NCI-H510A (cell line): ENCODE measurements around the gene TPSB2.
"Not testable (repeated sequence)": the region's sequence is repeated elsewhere in the genome, so short reads cannot be mapped to it uniquely, and the experiment has no call there.

Experiments used
- DNase-seq: peaks from one replicate; lab custom pipeline; 2025; lab: John Stamatoyannopoulos, UW

Gene TPSB2

DNA sequence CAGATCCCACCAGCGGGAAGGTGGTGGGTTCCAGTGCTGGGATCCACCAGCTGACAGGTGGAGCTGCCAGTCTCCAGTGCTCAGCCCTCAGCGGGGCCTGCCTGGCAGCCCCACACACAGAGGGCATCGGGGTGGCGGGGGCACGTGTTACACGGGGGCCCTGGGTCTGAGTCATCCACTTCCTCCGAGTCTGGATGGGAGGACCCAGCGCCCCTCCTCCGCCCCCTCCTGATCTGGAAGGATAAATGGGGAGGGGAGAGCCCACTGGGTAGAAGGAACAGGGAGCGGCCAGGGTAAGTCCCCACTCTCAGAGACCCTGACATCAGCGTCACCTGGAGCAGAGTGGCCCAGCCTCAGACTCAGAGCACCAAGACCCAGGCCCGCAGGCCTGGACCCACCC lies 10.5 kb upstream of the TPSB2 start, which contains the start of gene TPSAB1:
Gene TPSAB1 (plus strand): TSS at position 270 of the 400 bp plus-strand sequence. CDS start 234 bp downstream, outside the sequence.
- not testable (repeated sequence) for DNase-seq

DNA sequence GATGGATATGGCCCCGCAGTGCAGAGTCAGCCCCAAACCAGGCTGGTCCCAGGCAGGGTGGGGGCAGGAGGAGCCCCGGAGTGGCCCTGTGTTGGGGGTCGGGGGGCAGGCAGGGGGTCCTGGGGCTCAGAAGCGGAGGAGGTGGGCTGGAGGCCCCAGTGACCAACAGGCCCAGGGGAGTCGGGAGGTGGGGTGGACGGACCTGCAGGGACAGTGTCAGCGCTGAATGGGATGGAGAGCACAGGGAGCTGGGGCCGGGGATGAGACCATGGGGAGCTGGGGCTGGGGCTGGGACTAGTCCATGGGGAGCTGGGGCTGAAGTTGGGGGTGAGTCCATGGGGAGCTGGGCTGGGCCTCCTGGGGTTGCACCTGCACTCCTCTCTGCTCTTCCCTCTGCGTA lies 9.6 kb upstream of the TPSB2 start:
- DNase-seq, result not testable (repeated sequence)

DNA sequence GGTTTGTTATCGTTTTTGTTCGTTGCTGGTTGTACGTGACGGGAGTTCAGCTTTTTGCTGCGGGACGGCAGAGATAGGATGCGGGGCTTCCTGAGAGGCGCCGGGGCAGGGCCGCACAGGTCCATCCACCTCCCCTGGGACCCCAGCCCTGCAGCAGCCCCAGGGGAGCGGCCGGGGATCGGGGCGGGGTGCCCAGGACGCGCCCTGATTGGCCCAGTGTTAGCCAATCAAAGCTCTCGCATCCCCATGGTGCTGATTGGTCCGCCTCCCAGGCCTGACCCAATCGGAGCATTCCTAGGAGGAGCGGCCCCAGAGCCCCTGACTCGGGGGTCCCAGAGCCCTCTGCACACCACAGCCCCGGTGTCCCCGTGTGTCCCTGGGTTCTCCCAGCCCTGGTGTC lies 8.9 kb upstream of the TPSB2 start:
- DNase-seq, result not testable (repeated sequence)

DNA sequence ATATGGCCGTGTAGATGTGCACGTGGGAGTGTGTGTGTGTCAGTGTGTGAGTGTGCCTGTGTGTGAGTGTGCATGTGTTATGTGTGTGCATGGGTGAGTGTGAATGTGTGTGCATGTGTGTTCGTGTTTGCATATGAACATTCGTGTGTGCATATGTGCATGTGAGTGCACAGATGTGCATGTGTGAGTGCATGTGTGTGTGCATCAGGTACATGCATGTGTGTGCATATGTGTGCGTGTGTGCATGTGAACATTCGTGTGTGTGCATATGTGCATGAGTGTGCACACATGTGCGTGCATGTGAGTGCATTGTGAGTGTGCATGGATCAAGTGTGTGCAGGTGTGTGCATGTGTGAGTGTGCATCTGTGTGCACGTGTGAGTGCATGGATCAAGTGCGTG lies 8.0 kb upstream of the TPSB2 start:
- no peak for DNase-seq

DNA sequence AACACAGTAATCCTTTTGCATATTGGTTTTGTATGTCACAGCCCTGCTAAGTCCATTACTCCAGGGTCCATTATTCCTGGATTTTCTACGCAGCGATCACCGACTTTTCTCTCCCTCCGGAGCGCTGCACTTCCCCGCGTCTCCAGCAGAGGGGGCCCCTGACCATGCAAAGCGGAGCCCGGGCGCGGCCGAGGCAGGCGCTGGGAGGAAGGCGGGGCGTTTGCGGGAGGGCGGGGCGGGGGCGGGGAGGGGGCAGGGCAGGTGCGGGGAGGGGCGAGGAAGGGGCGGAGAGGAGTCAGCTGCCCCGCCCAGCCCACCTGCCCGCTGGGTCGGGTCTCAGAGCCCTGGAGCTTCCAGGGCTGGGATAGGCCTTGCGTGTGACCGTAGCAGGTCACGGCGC lies 6.7 kb upstream of the TPSB2 start:
- DNase-seq, result not testable (repeated sequence)

DNA sequence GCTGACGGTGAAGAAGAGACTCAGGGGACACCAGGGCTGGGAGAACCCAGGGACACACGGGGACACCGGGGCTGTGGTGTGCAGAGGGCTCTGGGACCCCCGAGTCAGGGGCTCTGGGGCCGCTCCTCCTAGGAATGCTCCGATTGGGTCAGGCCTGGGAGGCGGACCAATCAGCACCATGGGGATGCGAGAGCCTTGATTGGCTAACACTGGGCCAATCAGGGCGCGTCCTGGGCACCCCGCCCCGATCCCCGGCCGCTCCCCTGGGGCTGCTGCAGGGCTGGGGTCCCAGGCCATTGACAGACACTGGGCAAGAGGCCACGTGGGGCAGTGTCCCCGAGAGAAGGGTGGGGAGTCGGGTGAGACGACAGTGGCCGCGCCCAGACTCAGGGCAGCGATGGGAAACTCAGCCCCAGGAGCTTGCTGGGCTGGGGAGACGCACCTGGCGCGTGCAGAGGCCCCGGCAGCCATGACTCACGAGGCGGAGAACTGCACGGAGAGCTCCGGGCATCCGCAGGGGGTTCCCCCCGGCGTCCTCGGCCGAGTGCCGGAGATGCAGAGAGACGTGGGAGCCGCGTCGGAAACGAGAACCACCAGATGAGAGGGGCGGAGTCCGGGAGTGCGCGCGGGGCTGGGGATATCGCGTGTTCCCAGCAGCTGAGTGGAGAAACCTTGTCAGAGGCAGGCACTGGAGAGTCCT lies 2.2 kb upstream of the TPSB2 start:
- DNase-seq, result not testable (repeated sequence)

DNA sequence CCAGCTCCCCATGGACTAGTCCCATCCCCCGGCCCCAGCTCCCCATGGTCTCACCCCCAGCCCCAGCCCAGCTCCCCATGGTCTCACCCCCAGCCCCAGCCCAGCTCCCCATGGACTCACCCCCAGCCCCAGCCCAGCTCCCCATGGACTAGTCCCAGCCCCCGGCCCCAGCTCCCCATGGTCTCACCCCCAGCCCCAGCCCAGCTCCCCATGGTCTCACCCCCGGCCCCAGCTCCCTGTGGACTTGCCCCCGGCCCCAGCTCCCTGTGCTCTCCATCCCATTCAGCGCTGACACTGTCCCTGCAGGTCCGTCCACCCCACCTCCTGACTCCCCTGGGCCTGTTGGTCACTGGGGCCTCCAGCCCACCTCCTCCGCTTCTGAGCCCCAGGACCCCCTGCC lies 1.3 kb upstream of the TPSB2 start:
- not testable (repeated sequence) for DNase-seq

DNA sequence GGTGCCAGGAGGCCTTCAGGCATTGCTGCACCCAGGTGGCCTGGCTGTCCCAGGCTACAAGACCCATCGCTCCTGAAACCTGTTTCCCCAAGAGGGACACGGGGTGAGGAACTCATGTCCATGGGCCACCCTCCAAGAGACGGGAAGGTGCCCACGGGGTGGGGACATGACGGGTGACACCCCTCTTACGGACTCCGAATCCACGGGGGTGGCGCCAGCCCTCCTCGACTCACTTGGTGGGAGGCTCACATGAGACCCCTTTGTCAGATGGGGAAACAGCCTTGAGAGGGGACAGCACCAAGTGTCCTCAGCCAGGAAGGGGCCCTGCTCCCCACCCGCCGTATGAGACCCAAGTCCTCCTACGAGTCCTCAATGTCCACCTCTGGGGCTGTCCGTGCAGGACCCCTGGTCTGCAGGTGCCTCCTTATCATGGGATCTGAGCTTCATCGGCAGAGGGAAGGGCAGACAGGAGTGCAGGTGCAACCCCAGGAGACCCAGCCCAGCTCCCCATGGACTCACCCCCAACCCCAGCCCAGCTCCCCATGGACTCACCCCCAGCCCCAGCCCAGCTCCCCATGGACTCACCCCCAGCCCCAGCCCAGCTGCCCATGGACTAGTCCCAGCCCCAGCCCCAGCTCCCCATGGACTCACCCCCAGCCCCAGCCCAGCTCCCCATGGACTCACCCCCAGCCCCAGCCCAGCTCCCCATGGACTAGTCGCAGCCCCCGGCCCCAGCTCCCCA lies 658 bp upstream of the TPSB2 start:
- not testable (repeated sequence) for DNase-seq

DNA sequence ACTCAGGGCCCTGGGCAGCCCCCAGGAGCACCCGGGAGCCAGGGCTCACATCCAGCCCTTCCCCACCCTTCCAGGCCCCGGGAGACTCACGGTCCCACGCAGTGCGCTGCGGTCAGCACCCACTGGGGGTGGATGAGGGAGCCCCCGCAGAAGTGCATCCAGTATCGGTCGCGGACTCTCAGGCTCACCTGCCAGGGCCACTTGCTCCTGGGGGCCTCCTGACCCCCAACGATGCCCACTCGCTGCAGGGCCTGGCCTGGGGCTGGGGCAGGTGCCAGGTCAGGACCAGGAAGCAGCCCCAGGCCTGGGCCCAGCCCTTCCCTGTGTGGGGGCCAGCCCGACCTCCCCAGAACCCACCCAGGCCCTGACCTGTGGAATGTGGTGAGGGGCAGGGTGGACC lies 508 bp downstream of the TPSB2 start:
- not testable (repeated sequence) for DNase-seq

DNA sequence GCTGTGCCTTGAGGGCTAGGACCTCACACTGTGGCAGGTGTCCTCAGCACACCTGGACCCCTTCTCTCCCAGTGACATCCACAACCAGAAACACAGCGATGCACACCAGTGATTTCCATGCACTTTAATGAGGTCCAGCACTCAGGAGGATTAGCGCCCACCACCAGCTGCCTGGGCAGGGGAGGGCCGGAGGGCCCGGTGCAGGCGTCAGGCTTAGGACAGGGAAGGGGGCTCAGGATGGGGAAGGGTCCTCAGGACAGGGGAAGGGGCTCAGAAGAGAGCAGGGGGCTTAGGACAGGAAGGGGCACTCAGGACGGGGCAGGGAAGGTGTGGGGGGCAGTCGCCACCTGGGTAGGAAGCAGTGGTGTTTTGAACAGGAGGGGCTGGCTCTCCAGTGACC lies 1.8 kb downstream of the TPSB2 start:
- not testable (repeated sequence) for DNase-seq

DNA sequence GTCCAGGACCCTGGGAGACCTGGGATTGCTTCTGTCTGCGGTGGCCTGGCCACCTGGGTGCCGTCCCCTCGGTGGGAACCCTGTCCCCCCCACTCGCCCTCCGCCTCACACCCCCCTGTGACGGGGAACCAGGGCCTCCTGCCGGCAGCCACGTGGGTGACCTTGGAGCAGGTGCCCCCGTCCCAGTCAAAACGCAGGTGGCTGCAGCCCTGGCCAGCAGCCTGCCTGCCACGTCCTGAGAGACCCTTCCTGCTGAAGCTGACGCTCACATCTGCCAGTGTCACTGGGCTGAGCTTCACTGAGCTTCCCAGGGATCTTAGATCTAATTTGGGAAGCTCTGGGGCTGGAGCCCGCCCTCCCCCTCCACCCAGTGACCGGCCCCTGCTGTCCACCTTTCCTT lies 3.3 kb downstream of the TPSB2 start:
- not testable (repeated sequence) for DNase-seq

DNA sequence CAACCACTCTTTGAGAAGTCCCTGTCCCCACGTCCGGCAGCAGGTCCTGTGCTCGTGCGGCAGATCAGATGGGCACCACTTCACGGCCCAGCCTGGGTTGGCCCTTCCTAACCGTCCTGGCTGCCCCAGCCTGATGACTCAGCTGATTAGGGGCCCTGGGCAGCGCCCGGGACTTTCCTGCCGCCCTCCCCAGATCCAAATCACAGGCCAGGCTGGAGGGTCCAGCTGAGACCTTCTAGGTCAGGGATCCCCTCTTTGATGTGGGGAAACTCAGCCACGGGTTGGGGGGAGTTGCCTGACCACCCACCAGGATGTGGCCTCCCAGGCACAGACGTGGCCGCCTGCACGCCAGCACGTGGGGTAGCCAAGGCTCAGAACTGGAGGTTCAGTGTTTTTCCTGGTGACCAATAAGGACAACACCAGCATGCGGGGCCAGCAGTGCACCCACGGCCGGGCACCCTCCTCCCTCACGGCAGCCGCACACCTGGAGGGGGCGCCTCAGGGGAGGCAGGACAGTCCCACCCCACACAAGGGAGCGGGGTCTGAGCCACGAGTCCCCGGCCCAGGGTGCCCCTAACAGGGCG lies 4.2 kb downstream of the TPSB2 start:
- DNase-seq, result not testable (repeated sequence)

DNA sequence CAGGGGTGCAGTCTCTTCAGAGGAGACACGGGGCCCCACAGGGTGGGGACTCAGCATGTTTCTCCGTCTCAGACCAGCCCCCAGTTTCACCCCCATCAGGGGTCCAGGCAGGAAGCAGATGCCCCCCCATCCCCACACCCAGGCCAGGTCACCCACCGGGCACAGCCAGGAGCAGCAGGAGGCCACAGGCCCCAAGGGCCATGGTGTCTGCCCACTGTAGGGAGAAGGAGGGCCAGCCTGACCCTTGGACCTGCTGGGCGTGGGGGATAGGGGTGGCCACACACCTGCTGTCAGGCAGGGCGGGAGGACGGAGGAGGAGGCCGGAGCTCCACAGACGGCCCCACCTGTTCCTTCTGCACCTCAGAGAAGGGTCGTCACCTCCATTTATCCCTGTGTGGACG lies 4.9 kb downstream of the TPSB2 start, which contains the start of gene TPSG1:
Gene TPSG1 (minus strand): TSS at position 218 of the 401 bp plus-strand sequence. CDS start 16 bp downstream, at position 202.
- DNase-seq, result no peak

DNA sequence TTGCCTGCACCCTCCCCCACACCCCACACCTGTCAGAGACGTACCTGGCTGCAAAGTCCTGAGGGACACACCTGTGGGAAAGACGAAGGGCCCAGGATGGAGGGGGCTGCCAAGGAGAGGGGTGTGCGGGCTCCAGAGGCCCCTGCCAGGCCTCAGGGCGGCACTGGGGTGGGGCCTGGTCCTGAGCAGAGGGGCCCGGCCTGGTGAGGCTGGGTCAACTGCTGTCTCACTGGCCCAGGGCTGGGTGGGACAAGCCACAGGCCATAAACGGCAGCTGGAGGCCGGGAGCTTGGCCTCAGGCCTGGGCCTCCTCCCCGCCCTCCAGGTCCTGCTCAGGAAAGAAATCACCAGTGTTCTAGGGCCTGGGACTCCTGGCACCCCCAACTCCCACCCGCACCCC lies 5.4 kb downstream of the TPSB2 start:
- no peak for DNase-seq

DNA sequence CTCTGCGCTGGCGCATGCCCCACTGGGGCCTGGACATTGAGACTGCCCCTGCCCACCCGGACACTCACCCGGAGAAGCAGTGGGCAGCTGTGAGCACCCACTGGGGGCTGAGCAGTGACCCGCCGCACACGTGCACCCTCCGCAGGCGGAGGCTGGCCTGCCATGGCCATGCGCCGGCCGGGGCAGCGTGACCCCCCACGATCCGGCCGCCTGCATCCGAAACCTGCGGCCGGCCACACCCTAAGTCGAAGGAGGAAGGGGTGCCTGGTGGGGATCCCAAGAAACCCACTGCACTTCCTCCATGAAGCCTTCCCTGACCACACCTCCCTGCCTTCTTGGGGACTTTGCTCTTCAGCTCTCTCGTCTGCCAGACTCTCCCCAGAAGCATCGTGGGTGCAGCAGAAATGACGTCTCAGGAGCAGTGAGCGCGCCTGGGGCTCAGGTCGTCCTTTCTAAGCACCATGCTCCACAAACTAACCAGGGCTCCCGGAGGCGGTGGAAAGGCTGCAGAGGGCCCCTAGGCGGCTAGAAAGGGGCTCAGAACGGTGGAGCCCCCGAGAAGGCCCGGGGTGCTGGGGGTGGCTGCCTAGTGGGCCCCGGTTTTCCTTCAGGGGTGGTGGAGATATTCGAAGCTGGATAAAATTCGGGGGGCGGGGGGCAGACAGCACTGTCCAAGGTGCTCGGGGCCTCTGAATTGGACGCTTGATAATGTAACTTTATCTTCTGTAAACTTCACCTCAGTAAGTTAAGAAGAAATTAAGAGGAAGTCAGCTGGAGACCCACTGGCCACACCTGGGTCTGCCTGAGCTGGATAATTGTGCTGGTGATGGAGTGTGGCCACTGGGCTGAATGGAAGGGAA lies 6.4 kb downstream of the TPSB2 start:
- DNase-seq, result no peak

DNA sequence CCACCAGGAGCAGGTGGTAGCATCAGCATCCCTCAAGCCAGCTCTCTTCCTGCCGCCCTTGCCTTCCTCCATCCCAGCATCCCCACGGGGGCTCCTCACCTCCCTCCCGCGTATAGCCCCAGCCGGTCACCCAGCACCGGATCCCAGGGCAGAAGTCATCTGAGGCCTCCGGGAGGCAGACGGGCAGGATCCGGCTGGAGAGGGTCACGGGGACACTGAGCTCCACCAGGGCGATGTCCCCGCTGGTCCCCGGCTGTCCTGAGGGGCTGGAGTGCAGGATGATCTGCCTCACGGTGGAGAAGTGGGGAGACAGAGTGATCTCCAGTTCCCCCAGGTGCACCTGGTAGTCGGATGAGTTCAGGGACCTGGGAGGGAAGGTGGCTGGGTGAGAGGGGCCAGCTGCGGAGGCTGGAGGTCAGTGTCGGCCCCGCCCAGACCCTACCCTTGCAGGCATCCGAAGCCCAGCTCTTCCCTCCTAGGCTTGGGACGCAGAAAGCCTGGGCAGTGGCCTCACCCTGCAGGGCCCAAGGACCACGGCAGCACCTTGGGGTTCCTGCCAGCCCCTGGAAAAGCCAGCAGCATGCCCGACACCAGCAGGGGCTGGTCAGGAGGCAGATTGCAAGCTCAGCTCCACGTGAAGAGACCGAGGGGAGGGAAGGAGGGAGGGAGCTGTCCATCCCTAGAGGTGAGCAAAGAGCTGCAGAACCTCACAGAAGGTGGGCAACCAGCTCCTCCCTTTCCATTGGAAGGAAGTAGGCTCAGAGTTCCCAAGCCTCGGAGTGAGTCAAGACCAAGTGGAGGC lies 7.2 kb downstream of the TPSB2 start:
- no peak for DNase-seq

DNA sequence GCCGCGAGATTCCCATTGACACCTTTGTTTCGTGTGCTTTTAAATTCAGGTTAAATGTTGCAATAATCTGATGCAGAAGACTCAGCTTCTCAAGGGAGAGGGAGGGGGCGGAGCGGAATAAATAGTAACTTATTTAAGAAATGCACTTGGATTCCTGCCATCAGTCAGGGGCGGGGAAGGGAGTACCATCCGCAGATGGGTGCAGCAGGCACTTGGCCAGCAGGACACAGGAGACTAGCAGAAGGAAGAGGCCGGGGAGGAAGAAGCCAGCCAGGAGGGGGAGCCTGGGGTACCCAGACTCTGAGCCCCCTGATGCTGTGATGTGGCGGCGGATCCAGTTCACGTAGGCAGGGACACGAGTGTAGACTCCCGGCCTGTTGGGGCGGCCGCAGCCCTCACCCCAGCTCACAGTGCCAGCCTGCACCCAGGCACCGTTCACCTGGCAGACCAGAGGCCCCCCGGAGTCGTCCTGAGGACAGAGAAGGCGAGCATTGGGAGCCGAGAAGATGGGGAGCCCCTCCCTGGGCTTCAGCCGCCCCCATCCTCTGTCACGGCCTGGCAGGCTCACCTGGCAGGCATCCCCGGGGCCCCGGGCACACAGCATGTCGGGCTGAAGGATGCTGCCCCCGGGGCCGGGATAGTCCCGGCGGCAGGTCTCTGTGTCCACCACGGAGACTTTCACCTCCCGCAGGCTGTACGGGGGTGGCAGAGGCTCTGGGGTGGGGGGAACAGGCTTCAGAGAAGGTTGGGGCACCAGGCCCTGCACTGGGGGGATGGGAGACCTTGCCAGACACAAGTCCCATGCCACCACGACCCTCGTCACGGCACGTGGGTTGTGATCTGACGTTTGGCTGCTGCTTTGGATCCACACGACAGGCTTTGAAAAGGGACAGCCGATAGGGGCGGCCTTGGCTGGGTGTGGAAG lies 8.1 kb downstream of the TPSB2 start:
- no peak for DNase-seq

DNA sequence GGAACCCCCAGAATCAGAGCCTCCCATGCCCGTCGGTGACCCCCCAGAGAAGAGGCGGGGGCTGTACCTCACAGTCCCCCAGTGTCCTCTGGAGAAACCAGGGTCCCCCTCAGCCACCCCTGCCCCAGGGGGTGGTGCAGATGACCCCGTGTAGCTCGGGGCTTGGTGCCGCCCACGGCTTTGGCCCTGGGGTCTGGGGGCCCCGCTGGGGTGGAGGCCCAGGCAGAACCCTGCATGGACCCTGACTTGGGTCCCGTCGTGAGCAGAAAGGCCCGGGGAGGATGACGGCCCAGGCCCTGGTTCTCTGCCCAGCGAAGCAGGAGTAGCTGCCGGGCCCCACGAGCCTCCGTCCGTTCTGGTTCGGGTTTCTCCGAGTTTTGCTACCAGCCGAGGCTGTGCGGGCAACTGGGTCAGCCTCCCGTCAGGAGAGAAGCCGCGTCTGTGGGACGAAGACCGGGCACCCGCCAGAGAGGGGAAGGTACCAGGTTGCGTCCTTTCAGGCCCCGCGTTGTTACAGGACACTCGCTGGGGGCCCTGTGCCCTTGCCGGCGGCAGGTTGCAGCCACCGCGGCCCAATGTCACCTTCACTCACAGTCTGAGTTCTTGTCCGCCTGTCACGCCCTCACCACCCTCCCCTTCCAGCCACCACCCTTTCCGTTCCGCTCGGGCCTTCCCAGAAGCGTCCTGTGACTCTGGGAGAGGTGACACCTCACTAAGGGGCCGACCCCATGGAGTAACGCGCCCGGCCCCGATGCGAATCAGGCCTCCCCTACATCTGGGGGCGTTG lies 8.9 kb downstream of the TPSB2 start:
- no peak for DNase-seq

DNA sequence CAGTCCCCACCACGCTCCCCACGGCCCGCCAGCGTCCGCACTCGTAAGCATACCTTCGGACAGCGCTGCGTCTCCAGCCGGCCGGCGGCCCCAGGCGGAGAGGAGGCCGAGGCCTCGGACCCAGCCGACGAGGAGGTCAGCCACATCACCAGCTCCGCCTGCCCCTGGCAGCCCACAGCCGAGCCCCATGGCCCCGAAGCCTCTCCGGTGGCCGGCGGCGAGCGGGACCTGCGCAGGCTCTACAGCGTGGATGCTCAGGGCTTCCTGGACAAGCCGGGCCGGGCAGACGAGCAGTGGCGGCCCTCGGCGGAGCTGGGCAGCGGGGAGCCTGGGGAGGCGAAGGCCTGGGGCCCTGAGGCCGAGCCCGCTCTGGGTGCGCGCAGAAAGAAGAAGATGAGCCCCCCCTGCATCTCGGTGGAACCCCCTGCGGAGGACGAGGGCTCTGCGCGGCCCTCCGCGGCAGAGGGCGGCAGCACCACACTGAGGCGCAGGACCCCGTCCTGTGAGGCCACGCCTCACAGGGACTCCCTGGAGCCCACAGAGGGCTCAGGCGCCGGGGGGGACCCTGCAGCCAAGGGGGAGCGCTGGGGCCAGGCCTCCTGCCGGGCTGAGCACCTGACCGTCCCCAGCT lies 9.8 kb downstream of the TPSB2 start:
- no peak for DNase-seq
